NOMO-1 treated with dmso at 0.1 percent for 144 hours (cell line): ENCODE data around the gene GPR158.

Experiments
- DNase-seq: peaks from one replicate; lab custom pipeline; 2025; ENCODE audit not compliant: unreplicated experiment; lab: John Stamatoyannopoulos, UW

GPR158 gene

GRCh38 chr10:25498645-25499044 lies 323.8 kb downstream of the GPR158 start:
- no peak for DNase-seq

GRCh38 chr10:25501912-25502311 lies 327.1 kb downstream of the GPR158 start:
- DNase-seq, result no peak

- DNase-seq, result no peak
Measured at GRCh38 chr10:25502453-25502852, 327.7 kb downstream of the GPR158 start.

- DNase-seq, result no peak
Measured at GRCh38 chr10:25504306-25504705, 329.5 kb downstream of the GPR158 start.

GRCh38 chr10:25504838-25505237 lies 330.0 kb downstream of the GPR158 start:
- DNase-seq, result no peak

- DNase-seq, result no peak
Measured at GRCh38 chr10:25505466-25505865, 330.7 kb downstream of the GPR158 start.

- no peak for DNase-seq
Measured at GRCh38 chr10:25506821-25507335, 332.1 kb downstream of the GPR158 start.

GRCh38 chr10:25508112-25508815 lies 333.5 kb downstream of the GPR158 start:
- no peak for DNase-seq

- DNase-seq, result no peak
Measured at GRCh38 chr10:25509151-25509550, 334.4 kb downstream of the GPR158 start.

- no peak for DNase-seq
Measured at GRCh38 chr10:25522294-25522693, 347.5 kb downstream of the GPR158 start.

GRCh38 chr10:25522946-25523608 lies 348.3 kb downstream of the GPR158 start:
- no peak for DNase-seq

- DNase-seq, result no peak
Measured at GRCh38 chr10:25530306-25530705, 355.5 kb downstream of the GPR158 start.

GRCh38 chr10:25531457-25532061 lies 356.8 kb downstream of the GPR158 start:
- DNase-seq, result no peak

- no peak for DNase-seq
Measured at GRCh38 chr10:25532213-25532612, 357.4 kb downstream of the GPR158 start.

- DNase-seq, result no peak
Measured at GRCh38 chr10:25536027-25536426, 361.2 kb downstream of the GPR158 start.

GRCh38 chr10:25547382-25547781 lies 372.6 kb downstream of the GPR158 start:
- no peak for DNase-seq

GRCh38 chr10:25552283-25552919 lies 377.6 kb downstream of the GPR158 start:
- DNase-seq, result no peak

GRCh38 chr10:25555865-25556264 lies 381.1 kb downstream of the GPR158 start:
- no peak for DNase-seq

- no peak for DNase-seq
Measured at GRCh38 chr10:25556457-25556856, 381.7 kb downstream of the GPR158 start.

GRCh38 chr10:25557136-25557535 lies 382.3 kb downstream of the GPR158 start:
- no peak for DNase-seq

- DNase-seq, result no peak
Measured at GRCh38 chr10:25561758-25562157, 387.0 kb downstream of the GPR158 start.

GRCh38 chr10:25562547-25562946 lies 387.7 kb downstream of the GPR158 start:
- no peak for DNase-seq
